Measurements from ENCODE around the gene SHD. TPM values are rescaled to one million over a fixed set of nuclear protein-coding genes. Genes with fewer than 3 reads are reported as not detected.

The SHD gene
- total and polyA plus RNA-seq, 9 of the 15 experiments (the other 6 are each of a cell fraction or from before 2014, with no cell fraction given), result 0.05 to 0.62 (median 0.15) TPM; not detected in 5

DNA sequence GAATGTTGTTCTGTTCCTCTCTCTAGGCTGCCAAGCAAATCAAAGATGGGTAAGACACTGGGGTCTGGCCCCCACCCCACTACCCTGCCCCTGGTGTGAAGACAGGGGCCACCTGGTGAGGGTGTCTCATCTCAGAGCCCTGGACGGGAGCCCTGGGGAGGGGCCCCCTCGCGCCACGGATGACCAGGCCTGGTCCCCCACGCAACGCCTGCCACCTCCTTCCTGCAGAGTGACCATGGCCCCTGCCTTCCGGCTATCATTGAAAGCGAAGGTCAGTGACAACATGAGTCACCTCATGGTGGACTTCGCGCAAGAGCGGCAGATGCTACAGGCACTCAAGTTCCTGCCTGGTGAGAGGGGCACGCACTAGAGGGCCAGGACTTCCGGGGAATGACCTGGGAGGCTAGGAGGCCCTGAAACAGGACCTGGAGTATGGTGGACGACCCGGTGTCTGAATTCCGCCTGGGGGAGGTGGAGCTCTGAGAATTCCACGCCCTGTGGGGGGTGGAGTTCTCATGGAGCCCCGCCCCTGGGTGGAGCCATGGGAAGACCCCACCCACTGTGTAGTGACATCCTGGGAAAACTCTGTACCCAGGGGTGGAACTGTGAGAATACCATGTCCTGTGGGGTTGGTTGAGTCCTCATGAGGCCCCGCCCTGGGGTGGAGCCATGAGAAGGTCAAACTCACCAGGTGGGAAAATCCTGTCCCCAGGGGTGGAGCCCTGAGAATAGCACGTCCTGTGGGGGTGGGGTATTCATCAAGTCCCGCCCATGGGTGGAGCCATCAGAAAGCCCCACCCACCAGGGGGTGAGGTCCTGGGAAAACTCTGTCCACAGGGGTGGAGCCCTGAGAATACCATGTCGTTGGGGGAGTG is 31.4 kb downstream of the SHD start (continued):
- TF ChIP-seq NFXL1 (CRISPR knock-in tag; IDR thresholded peaks at IDR 0.05), result no peak
- no peak for TF ChIP-seq ZBED1 (IDR thresholded peaks at IDR 0.05)
- 0 out of 2 replicates have a peak, but pooled peaks have one; percentile 30 for TF ChIP-seq SMARCA4 (IDR thresholded peaks at IDR 0.05)
- peak in 1 of 2 experiments; percentile 59; a peak in 2 of 4 replicates for TF ChIP-seq HDAC1 (IDR thresholded peaks at IDR 0.05)
- TF ChIP-seq XRCC5 (IDR thresholded peaks at IDR 0.05; ENCODE audit: low read depth, low read length), result no peak
- TF ChIP-seq, protein P1, sequence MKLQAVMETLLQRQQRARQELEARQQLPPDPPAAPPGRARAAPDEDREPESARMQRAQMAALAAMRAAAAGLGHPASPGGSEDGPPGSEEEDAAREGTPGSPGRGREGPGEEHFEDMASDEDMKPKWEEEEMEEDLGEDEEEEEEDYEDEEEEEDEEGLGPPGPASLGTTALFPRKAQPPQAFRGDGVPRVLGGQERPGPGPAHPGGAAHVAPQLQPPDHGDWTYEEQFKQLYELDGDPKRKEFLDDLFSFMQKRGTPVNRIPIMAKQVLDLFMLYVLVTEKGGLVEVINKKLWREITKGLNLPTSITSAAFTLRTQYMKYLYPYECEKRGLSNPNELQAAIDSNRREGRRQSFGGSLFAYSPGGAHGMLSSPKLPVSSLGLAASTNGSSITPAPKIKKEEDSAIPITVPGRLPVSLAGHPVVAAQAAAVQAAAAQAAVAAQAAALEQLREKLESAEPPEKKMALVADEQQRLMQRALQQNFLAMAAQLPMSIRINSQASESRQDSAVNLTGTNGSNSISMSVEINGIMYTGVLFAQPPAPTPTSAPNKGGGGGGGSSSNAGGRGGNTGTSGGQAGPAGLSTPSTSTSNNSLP (IDR thresholded peaks at IDR 0.05; ENCODE audit: borderline replicate concordance, low read depth, low read length), result no peak
- TF ChIP-seq, protein P2, sequence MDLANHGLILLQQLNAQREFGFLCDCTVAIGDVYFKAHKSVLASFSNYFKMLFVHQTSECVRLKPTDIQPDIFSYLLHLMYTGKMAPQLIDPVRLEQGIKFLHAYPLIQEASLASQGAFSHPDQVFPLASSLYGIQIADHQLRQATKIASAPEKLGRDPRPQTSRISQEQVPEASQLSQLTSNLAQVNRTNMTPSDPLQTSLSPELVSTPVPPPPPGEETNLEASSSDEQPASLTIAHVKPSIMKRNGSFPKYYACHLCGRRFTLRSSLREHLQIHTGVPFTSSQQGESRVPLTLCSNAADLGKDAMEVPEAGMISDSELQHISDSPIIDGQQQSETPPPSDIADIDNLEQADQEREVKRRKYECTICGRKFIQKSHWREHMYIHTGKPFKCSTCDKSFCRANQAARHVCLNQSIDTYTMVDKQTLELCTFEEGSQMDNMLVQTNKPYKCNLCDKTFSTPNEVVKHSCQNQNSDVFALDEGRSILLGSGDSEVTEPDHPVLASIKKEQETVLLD (IDR thresholded peaks at IDR 0.05), result 0 out of 2 replicates have a peak, but pooled peaks have one; percentile 31
- TF ChIP-seq ELF1 (tag; IDR thresholded peaks at IDR 0.05), result peak; percentile 63; the same call in 1 of the 2 replicates
- TF ChIP-seq, protein P3, sequence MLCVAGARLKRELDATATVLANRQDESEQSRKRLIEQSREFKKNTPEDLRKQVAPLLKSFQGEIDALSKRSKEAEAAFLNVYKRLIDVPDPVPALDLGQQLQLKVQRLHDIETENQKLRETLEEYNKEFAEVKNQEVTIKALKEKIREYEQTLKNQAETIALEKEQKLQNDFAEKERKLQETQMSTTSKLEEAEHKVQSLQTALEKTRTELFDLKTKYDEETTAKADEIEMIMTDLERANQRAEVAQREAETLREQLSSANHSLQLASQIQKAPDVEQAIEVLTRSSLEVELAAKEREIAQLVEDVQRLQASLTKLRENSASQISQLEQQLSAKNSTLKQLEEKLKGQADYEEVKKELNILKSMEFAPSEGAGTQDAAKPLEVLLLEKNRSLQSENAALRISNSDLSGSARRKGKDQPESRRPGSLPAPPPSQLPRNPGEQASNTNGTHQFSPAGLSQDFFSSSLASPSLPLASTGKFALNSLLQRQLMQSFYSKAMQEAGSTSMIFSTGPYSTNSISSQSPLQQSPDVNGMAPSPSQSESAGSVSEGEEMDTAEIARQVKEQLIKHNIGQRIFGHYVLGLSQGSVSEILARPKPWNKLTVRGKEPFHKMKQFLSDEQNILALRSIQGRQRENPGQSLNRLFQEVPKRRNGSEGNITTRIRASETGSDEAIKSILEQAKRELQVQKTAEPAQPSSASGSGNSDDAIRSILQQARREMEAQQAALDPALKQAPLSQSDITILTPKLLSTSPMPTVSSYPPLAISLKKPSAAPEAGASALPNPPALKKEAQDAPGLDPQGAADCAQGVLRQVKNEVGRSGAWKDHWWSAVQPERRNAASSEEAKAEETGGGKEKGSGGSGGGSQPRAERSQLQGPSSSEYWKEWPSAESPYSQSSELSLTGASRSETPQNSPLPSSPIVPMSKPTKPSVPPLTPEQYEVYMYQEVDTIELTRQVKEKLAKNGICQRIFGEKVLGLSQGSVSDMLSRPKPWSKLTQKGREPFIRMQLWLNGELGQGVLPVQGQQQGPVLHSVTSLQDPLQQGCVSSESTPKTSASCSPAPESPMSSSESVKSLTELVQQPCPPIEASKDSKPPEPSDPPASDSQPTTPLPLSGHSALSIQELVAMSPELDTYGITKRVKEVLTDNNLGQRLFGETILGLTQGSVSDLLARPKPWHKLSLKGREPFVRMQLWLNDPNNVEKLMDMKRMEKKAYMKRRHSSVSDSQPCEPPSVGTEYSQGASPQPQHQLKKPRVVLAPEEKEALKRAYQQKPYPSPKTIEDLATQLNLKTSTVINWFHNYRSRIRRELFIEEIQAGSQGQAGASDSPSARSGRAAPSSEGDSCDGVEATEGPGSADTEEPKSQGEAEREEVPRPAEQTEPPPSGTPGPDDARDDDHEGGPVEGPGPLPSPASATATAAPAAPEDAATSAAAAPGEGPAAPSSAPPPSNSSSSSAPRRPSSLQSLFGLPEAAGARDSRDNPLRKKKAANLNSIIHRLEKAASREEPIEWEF (CRISPR knock-in tag; IDR thresholded peaks at IDR 0.05), result no peak
- TF ChIP-seq, protein P4, sequence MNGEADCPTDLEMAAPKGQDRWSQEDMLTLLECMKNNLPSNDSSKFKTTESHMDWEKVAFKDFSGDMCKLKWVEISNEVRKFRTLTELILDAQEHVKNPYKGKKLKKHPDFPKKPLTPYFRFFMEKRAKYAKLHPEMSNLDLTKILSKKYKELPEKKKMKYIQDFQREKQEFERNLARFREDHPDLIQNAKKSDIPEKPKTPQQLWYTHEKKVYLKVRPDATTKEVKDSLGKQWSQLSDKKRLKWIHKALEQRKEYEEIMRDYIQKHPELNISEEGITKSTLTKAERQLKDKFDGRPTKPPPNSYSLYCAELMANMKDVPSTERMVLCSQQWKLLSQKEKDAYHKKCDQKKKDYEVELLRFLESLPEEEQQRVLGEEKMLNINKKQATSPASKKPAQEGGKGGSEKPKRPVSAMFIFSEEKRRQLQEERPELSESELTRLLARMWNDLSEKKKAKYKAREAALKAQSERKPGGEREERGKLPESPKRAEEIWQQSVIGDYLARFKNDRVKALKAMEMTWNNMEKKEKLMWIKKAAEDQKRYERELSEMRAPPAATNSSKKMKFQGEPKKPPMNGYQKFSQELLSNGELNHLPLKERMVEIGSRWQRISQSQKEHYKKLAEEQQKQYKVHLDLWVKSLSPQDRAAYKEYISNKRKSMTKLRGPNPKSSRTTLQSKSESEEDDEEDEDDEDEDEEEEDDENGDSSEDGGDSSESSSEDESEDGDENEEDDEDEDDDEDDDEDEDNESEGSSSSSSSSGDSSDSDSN (IDR thresholded peaks at IDR 0.05; ENCODE audit: borderline replicate concordance in 1 of 2, low read depth in 2 of 2, low read length in 2 of 2), result 0 out of 4 replicates have a peak, but pooled peaks of 1 of the 2 experiments have one; percentile 19
- TF ChIP-seq PML (IDR thresholded peaks at IDR 0.05; ENCODE audit: low read length), result peak; percentile 62; the same call in 1 of the 2 replicates
- TF ChIP-seq CREB1 (IDR thresholded peaks at IDR 0.05), result no peak
- TF ChIP-seq CREB1 (CRISPR knock-in tag; IDR thresholded peaks at IDR 0.05), result 0 out of 2 replicates have a peak, but pooled peaks have one; percentile 19
